Activated CD8-positive, alpha-beta memory T cell treated with anti-CD3 and anti-CD28 coated beads for 36 hours (primary cell): ENCODE results near the gene SNAPC2. TPM values are rescaled to one million over a fixed set of nuclear protein-coding genes. Genes with fewer than 3 reads are reported as not detected.

Experiments
- CTCF ChIA-PET: fragments of 350-600 bp; sonication (Branson Sonifier 250); formaldehyde crosslinking; loops from one replicate; lab custom pipeline; 2021; ENCODE audit warnings: antibody characterized with exemption; lab: Charles Lee
- POLR2A ChIA-PET: fragments of 350-600 bp; sonication (Branson Sonifier 250); formaldehyde crosslinking; loops from one replicate; lab custom pipeline; 2021; ENCODE audit warnings: antibody characterized with exemption; lab: Charles Lee
- total RNA-seq, 2 experiments: library from RNA; stranded (reverse); gene quantifications; one replicate each; pipeline ENCODE4 v1.2.3, GENCODE V29; 2021

The SNAPC2 gene
- total RNA-seq, 2 experiments from 2014 or later: 16.4 to 17.3 TPM

DNA sequence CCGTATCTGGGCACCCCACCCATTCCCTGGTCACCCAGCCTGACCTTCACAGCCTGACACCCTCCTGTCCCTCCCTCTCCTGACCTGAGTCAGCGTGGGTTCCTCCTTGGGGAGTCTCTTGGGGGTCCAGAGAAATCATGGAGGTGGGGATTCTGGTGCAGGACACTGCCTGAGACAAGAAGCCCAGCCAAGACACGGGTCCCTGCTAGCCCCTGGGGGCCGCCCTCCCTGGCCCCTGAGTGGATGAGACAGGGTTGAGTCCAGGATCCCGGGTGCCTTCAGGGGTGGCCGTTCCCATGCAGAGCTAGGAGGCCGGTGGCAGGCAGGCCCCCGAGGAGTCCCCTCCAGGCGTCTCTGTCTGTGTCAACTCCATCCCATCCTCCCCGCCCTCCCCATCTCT lies 14.9 kb upstream of the SNAPC2 start:
- ChIA-PET POLR2A (no interaction called here), CTCF (no interaction called here)

DNA sequence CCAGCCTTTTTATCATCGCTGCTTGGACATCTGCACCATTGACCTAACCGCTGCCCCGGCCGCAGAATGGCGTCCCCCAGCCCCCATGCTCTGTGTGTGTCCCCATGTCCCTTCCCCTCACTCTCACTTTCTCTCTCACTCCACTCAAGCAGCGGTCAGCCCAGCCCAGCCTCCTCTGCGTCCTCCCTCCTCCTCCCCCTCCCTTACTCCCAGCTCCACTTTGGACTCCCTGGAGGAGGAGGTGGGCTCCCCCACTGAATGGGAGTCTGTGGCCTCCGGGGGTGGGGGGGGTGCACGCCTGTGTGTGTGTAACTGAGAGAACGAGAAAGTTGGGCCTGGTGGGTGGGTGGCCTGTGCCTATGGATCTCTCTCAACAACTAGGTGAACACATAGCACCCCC lies 14.3 kb upstream of the SNAPC2 start:
- POLR2A ChIA-PET: interaction anchor here (1.1 kb wide), 1 partner anchor 372 kb away, joined by 3 read pairs; no protein-coding TSS in a partner anchor

DNA sequence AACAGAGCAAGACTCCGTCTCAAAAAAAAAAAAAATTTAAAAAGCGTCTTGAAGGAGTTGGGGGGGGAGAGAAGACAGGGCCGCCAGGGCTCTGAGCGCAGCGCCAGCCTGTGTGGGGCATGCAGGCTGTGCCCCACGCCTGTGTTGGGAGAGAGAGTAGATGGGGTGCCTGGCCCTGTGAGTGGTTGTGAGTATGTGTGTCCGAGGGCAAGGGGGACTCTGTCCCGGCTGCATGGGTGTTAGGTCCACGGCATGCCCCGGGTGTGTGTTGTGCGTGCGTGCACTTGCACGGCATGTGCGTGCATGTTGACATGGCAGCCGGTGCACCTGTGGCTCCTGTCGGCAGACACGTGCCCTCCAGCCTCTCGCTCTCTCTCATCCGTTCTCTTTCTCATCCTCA lies 13.0 kb upstream of the SNAPC2 start:
- POLR2A ChIA-PET: interaction anchor here (0.9 kb wide), 1 partner anchor 28 kb away, joined by 3 read pairs; no protein-coding TSS in a partner anchor
- CTCF ChIA-PET: no interaction called here

More for the DNA sequence above, 14.3 kb upstream of the SNAPC2 start:
- CTCF ChIA-PET: no interaction called here

DNA sequence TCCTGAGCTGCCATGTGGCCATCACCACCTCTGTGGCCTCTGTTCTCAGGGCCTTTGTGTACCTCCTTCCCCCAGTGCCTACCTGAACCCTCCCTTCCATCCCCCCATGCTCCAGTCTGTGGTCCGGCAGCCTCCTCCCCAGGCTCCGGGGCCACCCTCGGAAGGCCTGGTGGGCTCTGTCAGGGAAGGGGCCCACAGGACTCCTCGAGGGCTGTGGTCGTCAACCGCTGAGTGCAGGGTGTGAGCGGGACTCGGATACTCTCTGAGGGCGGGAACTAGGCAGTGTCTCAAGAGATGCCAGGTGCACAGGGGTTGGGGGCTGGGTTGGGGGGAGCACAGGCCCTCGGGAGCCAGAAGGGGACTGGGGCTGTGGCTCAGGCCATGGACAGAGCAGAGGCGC lies 12.6 kb upstream of the SNAPC2 start:
- ChIA-PET POLR2A (no interaction called here), CTCF (interaction anchor here (2.0 kb wide), 1 partner anchor 10 kb away, joined by 8 read pairs; no protein-coding TSS in a partner anchor)

DNA sequence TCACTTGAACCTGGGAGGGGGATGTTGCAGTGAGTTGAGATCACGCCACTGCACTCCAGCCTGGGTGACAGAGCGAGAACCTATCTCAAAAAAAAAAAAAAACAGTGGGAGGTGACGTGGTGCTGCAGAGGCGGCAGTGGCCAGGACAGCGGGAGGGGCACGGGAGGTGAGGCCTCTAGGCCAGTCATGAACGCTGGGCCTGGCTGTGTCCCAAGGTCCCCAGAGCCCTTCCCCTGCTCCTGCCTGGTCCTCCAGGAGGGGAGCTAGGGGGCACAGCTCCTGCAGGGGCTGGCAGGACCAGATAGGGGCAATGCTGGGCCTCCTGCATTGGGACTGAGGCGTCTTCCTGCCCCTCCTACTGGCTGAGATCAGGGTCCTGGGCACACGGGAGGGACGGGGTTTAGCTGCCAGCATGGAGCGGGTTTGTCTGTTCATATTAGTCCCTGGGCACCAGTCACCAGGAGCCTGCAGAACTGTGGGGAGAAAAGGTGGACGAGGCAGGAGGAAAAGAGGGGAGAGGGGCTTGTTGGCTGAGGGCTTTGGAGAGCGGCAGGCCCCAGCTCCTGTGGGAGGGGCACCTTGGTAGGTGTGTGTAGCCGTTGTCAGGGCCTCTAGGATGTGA lies 11.9 kb upstream of the SNAPC2 start:
- ChIA-PET CTCF (interaction anchor here (1.4 to 2.0 kb wide), 2 partner anchors 9 to 39 kb away, joined by 5 to 8 read pairs; no protein-coding TSS in a partner anchor), POLR2A (no interaction called here)

DNA sequence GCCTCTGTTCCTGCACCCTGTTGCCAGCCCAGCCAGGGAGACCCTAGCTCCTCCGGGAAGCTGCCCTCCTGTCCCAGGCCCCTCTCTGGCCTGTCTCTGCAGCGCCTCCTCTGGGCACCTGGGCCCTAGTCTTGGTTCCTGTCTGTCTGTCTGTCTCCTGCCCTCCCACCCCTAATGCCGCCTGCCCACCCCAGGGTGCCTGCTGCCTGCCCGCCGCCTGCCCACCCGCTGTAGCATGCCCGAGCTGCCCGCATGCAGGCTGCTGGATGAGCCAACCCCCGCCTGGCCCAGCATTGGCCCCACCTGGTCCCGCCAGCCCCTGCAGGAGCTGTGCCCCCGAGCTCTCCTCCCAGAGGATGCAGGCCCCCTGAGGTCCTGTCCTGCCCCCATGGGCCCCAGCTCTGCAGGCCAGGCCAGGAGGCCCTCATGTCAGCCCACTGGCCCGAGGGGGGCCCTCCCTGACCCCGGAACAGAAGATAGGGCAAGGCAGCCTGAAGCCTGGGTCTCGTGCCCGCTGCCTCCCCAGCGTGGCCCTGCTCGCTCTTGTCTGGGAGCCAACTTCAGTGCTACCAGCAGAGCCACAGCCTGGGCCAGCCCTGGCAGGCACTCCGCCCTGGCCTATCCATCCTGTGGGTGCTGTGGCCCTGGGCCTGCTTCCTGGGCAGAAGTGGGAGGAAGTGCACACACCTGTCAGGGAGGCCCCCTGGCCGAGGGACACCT lies 11.2 kb upstream of the SNAPC2 start:
- POLR2A ChIA-PET: no interaction called here
- CTCF ChIA-PET: interaction anchor here (1.4 to 2.0 kb wide), 2 partner anchors 9 to 40 kb away, joined by 5 to 8 read pairs; no protein-coding TSS in a partner anchor

DNA sequence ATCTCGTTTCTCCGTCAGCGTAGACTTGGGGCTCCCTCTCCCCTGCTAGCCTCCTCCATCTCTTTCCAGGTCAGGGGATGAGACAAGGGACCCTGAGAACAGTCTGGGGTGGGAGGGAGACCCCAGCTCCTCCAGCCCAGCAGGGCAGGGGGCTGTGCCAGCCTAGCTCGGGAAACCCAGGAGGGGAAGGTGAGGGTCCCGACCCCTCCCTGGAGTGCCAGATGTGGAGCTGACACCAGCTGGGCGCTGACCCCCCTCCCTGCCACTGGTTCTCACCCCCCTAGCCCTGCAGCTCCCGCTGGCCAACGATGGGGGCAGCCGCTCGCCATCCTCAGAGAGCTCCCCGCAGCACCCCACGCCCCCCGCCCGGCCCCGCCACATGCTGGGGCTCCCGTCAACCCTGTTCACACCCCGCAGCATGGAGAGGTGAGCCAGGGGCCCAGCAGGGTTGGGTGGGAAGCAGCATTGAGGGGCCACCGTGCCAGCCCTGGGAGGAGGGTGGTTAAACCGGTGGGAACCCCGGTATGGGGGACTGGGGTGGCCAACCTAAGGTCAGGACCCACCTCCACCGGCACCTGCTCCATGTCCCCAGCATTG lies 10.6 kb upstream of the SNAPC2 start:
- POLR2A ChIA-PET: no interaction called here
- CTCF ChIA-PET: interaction anchor here (1.4 to 2.0 kb wide), 2 partner anchors 8 to 40 kb away, joined by 5 to 8 read pairs; no protein-coding TSS in a partner anchor

DNA sequence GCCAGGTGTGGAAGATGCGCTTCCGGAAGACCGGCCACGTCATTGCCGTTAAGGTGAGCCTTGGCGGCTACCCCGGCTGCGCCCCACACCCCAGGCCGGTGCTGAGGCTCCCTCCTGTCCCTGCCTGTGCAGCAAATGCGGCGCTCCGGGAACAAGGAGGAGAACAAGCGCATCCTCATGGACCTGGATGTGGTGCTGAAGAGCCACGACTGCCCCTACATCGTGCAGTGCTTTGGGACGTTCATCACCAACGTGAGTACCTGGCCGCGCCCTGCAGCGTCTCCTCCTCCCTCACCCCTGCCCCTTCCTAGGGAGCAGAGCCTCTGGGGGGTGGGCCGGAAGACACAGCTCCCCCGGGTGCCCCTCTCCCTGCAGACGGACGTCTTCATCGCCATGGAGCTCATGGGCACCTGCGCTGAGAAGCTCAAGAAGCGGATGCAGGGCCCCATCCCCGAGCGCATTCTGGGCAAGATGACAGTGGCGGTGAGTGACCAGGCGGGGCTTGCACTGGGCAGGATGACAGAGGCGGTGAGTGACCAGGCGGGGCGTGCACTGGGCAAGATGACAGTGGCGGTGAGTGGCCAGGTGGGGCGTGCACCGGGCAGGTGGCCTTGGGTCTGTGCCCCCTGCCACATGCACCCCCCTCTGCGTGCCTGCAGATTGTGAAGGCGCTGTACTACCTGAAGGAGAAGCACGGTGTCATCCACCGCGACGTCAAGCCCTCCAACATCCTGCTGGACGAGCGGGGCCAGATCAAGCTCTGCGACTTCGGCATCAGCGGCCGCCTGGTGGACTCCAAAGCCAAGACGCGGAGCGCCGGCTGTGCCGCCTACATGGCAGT lies 9.6 kb upstream of the SNAPC2 start:
- POLR2A ChIA-PET: no interaction called here
- CTCF ChIA-PET: no interaction called here

DNA sequence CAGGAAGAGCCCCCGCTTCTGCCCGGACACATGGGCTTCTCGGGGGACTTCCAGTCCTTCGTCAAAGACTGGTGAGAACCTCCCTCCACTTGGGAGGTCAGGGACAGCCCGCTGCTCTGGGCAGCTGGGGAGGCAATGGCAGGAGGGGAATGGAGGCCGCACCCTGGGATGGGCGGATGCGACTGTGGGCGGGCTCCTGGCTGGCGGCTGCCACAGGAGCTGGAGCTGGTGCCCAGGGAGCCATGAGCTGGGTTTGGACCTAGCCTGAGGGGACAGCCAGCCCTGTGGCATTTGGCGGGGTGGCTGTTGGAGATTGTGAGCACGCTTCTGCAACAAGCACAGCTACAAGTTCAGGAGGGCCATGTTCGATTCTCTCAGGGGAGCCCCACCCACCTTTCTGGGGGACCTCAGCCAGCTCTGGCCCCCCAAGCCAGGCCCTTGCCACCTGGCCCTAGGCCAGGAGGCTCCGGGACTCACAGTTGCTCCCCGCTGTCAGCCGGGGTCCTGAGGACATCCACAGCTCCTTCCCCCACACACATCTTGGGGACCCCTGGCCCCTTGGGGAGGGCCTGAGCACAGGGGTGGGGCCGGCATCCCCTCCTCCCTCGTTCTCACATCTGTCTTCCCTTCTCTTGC lies 8.5 kb upstream of the SNAPC2 start:
- ChIA-PET CTCF (interaction anchor here (1.0 kb wide), 1 partner anchor 9 kb away, joined by 3 read pairs; no protein-coding TSS in a partner anchor), POLR2A (no interaction called here)

DNA sequence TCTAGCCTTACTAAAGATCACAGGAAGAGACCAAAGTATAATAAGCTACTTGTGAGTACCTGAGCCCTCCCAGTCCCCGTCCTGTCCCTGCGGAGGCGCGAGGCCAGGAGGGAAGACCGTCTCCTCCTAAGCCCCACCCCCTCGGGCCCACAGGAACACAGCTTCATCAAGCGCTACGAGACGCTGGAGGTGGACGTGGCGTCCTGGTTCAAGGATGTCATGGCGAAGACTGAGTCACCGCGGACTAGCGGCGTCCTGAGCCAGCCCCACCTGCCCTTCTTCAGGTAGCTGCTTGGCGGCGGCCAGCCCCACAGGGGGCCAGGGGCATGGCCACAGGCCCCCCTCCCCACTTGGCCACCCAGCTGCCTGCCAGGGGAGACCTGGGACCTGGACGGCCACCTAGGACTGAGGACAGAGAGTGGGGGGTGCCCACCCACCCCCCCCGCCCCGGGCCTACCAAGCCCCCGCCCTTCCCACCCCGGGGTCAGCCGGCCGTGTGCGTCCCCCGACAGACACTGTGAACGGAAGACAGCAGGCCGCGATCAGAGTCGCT lies 7.9 kb upstream of the SNAPC2 start:
- CTCF ChIA-PET: interaction anchor here (1.0 kb wide), 1 partner anchor 10 kb away, joined by 3 read pairs; no protein-coding TSS in a partner anchor
- POLR2A ChIA-PET: no interaction called here

DNA sequence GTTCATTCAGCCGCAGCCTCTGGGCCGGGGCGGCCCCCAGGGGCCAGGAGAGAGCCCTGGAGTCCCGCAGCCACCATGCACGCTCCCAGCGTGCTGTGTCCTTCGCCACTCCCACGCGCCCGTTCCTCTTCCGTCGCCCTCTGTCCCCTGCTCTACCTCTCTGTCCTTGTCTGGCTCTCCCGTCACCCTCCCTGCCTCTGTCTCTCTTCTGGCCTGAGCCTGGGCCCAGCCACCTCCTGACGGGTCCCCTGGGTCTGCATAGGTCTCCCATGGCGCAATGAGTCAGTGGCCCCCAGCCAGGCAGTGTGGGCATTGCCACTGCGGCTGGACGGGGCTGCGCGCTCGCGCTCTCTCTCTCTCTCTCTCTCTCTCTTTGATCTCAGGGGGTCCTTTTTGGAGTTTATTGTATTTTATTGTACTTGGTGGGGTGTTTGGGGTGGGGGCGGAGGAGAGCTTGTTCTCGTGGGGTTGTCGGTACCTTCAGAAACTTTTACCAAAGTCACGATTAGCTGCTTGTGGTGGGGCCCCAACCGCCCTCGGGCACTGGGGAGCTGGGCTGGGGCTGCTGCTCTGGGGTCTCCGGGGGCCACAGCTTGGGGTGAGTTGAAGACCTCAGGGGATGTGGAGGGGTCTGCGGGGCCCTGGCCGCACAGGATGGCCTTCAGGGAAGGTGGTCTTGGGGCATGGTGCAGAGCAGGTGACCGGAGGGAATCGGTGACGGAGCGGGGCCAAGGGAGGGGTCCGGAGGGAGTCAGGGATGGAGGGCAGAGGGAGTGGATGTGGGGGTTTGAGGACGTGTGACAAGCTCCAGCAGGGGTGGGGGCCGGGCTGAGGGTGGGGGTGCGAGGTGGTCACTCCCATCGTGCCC lies 7.2 kb upstream of the SNAPC2 start:
- ChIA-PET POLR2A (no interaction called here), CTCF (interaction anchor here (0.7 kb wide), 1 partner anchor 17 kb away, joined by 3 read pairs; no protein-coding TSS in a partner anchor)

DNA sequence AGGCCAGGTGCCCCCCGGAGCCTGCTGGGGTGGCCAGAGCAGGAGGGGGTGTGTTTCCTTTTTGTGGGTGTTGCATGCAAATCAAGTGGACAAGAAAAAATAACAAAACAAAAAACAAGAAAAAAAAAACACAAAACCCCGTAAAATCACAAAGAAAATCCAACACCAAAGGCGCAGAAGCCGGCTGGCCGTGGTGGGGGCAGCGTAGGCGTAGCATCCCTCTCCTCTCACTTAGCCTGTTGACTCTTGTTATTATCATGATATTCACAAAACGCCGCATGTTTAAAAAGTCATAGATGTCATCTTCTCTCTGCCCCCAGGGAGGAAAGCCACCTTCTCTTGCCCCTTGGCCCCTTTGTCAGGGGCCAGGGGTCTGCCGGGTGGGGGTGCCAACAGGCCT lies 6.5 kb upstream of the SNAPC2 start:
- ChIA-PET CTCF (interaction anchor here (0.7 kb wide), 1 partner anchor 16 kb away, joined by 3 read pairs; no protein-coding TSS in a partner anchor), POLR2A (no interaction called here)

DNA sequence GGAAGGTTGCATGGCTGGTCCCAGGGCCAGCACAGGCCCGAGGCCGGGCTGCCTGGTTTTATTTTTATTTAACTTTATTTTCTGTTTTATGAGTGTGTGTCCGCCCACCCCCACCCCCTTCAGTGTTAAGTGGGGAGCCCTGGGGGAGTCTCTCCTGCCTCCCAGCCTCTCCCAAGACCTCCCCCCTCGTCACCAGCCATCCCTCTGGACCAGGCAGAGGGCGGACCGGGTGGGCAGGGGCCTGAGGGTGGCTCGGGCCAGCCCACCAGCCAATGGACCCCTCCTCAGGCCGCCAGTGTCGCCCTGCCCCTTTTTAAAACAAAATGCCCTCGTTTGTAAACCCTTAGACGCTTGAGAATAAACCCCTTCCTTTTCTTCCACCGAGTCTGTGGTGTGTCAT lies 6.0 kb upstream of the SNAPC2 start:
- CTCF ChIA-PET: no interaction called here
- POLR2A ChIA-PET: interaction anchor here (1.0 kb wide), 1 partner anchor 45 kb away, joined by 4 read pairs; no protein-coding TSS in a partner anchor

DNA sequence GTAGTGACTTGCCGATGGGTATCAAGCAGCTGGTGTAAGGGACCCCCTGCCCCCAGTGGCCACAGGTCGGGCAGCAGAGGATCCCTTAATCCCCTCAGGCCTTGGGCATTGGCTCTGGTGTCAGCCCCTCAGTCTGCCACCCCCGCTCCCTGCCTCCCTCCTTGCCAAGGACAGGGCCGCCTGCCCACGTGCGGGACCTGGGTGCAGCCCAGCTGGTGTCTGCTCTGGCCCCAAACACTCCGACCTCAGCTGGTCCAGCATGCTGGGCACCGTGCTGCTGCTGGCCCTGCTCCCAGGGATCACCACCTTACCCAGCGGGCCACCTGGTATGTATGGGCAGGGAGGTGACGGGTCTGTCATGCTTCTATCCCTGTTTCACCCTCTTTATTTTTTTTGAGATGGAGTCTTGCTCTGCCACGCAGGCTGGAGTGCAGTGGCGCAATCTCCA lies 5.5 kb upstream of the SNAPC2 start, which contains the start of gene TGFBR3L:
TSS of gene TGFBR3L (plus strand) at position 233 of the 448 bp plus-strand sequence.
- CTCF ChIA-PET: interaction anchor here (0.8 kb wide), 1 partner anchor 54 kb away, joined by 3 read pairs; no protein-coding TSS in a partner anchor
- POLR2A ChIA-PET: interaction anchor here (1.0 kb wide), 1 partner anchor 46 kb away, joined by 4 read pairs; no protein-coding TSS in a partner anchor

DNA sequence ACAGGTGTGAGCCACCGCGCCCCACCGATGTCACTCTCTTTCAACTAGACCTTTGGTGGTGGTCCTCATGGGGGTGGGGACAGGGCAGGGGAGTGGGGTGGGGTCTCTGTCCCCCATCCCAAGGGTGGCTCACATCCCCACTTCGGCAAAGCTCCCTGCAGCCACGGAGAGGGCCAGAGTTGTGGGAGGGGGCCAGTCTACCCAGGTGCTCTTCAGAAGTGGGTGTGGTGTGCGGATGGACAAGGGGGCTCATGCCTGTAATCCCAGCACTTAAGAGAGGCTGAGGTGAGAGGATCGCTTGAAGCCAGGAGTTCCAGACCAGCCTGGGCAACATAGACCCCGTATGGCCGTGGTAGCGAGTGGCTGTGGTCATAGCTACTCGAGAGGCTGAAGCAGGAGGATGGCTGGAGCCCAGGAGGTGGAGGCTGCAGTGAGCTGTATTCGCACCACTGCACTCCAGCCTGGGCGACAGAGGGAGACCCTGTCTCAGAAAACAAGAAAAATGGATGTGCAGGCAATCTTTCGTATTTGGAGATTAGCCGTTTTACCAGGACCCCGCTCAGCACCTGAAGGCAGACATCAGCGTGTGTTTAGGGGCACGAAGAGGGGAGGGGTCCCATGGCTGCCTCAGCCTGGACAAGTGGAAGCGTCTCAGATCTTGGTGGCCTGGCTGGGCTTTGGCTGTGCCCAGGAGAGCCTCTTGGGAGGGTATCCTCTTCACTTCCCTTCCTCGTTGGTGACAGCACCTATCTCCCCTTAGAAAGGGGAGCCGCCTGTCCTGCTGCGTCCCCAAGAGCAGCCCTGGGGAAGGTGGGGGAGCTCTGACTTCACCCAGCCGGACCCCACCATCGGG lies 4.7 kb upstream of the SNAPC2 start:
- CTCF ChIA-PET: interaction anchor here (0.8 to 4.9 kb wide), 4 partner anchors 12 to 54 kb away, joined by 3 to 24 read pairs (median 4); partner anchors contain the start of gene MAP2K7
- POLR2A ChIA-PET: interaction anchor here (0.6 kb wide), 2 partner anchors 311 to 846 kb away, joined by 3 to 4 read pairs; partner anchors contain the start of gene ZNF557
